ENCODE data around the gene C5orf52. TPM values are rescaled to one million over a fixed set of nuclear protein-coding genes. Genes with fewer than 3 reads are reported as not detected.

C5orf52 gene
- total RNA-seq, 1 donor from 2014 or later, result not detected

DNA sequence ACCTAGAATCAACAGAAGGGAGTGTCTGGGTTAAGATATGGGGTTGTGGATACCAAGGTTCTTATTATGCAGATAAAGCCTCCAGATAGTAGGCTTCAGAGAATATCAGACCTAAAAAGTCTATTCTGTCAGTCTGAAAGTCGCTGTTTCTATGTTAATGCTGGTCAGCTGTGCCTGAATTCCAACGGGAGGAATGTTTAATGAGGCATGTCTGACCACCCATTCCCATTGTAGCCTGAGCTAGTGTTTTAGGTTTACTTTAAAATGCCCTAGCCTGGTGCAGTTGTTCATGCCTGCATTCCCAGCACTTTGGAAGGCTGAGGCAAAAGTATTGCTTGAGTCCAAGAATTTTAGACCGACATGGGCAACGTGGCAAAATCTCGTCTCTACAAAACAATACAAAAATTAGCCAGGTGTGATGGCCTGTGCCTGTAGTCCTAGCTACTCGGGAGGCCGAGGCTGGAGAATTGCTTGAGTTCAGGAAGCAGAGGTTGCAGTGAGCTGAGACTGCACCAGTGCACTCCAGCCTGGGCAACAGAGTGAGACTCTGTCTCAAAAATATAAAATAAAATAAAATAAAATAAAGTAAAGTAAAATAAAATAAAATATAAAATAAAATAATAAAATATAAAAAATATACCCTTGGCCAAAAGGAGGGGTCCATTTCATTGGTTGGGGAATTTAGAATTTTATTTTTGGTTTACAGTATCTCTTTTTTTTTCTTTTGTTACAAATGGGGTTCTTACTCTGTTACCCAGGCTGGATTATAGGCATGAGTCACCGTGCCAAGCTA is 11.3 kb upstream of the C5orf52 start:
- no peaks in the 10 kb centered on the region for H3K36me3 ChIP-seq (ENCODE audit: insufficient read depth, low read length)
- H3K4me2 ChIP-seq (ENCODE audit: low read length), result no peak overlapping the region
- no peak for TF ChIP-seq EZH2 (IDR thresholded peaks at IDR 0.05; ENCODE audit: insufficient read depth, low read length)
- TF ChIP-seq, protein P1, sequence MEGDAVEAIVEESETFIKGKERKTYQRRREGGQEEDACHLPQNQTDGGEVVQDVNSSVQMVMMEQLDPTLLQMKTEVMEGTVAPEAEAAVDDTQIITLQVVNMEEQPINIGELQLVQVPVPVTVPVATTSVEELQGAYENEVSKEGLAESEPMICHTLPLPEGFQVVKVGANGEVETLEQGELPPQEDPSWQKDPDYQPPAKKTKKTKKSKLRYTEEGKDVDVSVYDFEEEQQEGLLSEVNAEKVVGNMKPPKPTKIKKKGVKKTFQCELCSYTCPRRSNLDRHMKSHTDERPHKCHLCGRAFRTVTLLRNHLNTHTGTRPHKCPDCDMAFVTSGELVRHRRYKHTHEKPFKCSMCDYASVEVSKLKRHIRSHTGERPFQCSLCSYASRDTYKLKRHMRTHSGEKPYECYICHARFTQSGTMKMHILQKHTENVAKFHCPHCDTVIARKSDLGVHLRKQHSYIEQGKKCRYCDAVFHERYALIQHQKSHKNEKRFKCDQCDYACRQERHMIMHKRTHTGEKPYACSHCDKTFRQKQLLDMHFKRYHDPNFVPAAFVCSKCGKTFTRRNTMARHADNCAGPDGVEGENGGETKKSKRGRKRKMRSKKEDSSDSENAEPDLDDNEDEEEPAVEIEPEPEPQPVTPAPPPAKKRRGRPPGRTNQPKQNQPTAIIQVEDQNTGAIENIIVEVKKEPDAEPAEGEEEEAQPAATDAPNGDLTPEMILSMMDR (IDR thresholded peaks at IDR 0.05; ENCODE audit: insufficient read depth, low read depth, low read length), result no peak
- no peaks in the 10 kb centered on the region for H4K20me1 ChIP-seq (ENCODE audit: insufficient read depth, low read length)
- no peak overlapping the region for H3K9ac ChIP-seq (ENCODE audit: low read length)
- H2AFZ ChIP-seq (ENCODE audit: low read depth, low read length), result no peak overlapping the region
- H3K27ac ChIP-seq (ENCODE audit: low read depth, low read length), result no peak overlapping the region
- H3K4me3 ChIP-seq (ENCODE audit: insufficient read depth, low read depth, low read length), result no peak overlapping the region
- H3K27me3 ChIP-seq (ENCODE audit: insufficient read depth, low read length), result no peaks in the 10 kb centered on the region
- Mint-ChIP-seq H3K27ac (ENCODE audit: unreplicated experiment) (no peak overlapping the region), H3K4me1 (ENCODE audit: low read depth, unreplicated experiment) (no peaks in the 10 kb centered on the region), H3K4me3 (ENCODE audit: unreplicated experiment) (no peak overlapping the region), H3K9me3 (ENCODE audit: unreplicated experiment) (peaks cover 20% of the 10 kb centered on the region), H3K36me3 (ENCODE audit: low read depth, unreplicated experiment) (peaks cover 4% of the 10 kb centered on the region), H3K27me3 (ENCODE audit: low read depth, unreplicated experiment) (peaks cover 1% of the 10 kb centered on the region)
- FAIRE-seq (no peak), DNase-seq (ENCODE audit: low read depth) (no peak)
- H3K9me3 ChIP-seq (ENCODE audit: insufficient read depth, low read depth, low read length), result no peaks in the 10 kb centered on the region
- no peaks in the 10 kb centered on the region for H3K79me2 ChIP-seq (ENCODE audit: insufficient read depth, low read length)
- H3K4me1 ChIP-seq (ENCODE audit: insufficient read depth, low read length), result no peaks in the 10 kb centered on the region

DNA sequence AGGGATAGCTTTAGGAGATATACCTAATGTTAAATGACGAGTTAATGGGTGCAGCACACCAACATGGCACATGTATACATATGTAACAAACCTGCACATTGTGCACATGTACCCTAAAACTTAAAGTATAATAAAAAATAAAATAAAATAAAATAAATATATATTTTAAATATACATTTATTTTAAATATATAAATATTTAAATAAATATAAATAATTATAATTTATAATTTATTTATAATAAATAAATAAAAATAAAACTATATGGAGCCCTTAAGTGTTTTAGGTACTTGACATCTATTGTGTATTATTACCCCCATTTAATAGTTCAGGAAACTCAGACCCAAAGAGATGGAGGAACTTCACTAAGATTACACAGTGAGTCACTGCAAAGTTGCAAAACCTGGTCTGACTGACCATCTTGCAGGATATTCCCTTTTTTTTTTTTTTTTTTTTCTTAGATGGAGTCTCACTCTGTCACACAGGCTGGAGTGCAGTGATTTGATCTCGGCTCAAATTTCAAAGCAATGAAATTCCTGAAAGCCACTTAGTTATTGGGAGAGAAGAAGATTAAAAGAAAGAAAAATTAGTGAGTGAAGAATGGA is 5.8 kb upstream of the C5orf52 start:
- Histone ChIP-seq H2AFZ (ENCODE audit: low read depth, low read length) (no peak overlapping the region), H3K27ac (ENCODE audit: low read depth, low read length) (no peak overlapping the region), H3K36me3 (ENCODE audit: insufficient read depth, low read length) (no peaks in the 10 kb centered on the region), H3K9ac (ENCODE audit: low read length) (no peak overlapping the region), H3K4me3 (ENCODE audit: insufficient read depth, low read depth, low read length) (no peak overlapping the region), H3K79me2 (ENCODE audit: insufficient read depth, low read length) (no peaks in the 10 kb centered on the region), H4K20me1 (ENCODE audit: insufficient read depth, low read length) (no peaks in the 10 kb centered on the region), H3K4me2 (ENCODE audit: low read length) (no peak overlapping the region), H3K27me3 (ENCODE audit: insufficient read depth, low read length) (no peaks in the 10 kb centered on the region), H3K4me1 (ENCODE audit: insufficient read depth, low read length) (no peaks in the 10 kb centered on the region), H3K9me3 (ENCODE audit: insufficient read depth, low read depth, low read length) (no peaks in the 10 kb centered on the region)
- peaks cover 15% of the 10 kb centered on the region for H3K27me3 Mint-ChIP-seq (ENCODE audit: low read depth, unreplicated experiment)
- H3K36me3 Mint-ChIP-seq (ENCODE audit: low read depth, unreplicated experiment), result no peaks in the 10 kb centered on the region
- peaks cover 1% of the 10 kb centered on the region for H3K4me1 Mint-ChIP-seq (ENCODE audit: low read depth, unreplicated experiment)
- FAIRE-seq, result no peak
- H3K4me3 Mint-ChIP-seq (ENCODE audit: unreplicated experiment), result no peak overlapping the region
- DNase-seq (ENCODE audit: low read depth), result peak; percentile 80
- peaks cover 4% of the 10 kb centered on the region for H3K9me3 Mint-ChIP-seq (ENCODE audit: unreplicated experiment)
- no peak for TF ChIP-seq EZH2 (IDR thresholded peaks at IDR 0.05; ENCODE audit: insufficient read depth, low read length)
- TF ChIP-seq, protein P1 (IDR thresholded peaks at IDR 0.05; ENCODE audit: insufficient read depth, low read depth, low read length), result no peak
- no peak overlapping the region for H3K27ac Mint-ChIP-seq (ENCODE audit: unreplicated experiment)

DNA sequence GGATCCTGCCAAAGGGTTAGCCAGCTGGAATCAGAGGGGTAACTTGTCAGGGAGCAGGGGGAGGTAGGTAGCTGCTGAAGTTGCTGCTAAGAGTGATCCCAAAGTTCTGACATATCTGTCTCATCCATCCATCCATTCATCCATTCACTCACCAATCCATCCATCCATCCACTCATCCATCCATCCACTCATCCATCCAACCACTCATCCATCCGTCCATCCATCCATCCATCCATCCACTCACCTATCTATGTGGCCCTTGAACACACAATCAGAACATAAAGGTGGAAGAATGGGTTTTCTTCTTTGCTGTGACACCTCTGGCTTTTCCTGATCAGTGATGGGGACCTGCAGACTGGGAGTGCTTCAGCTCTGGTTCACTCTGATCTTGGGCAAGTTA is 3.0 kb upstream of the C5orf52 start:
- peaks cover 1% of the 10 kb centered on the region for H3K4me1 Mint-ChIP-seq (ENCODE audit: low read depth, unreplicated experiment)
- no peaks in the 10 kb centered on the region for H3K79me2 ChIP-seq (ENCODE audit: insufficient read depth, low read length)
- no peaks in the 10 kb centered on the region for H3K9me3 ChIP-seq (ENCODE audit: insufficient read depth, low read depth, low read length)
- no peak for FAIRE-seq
- H3K27me3 ChIP-seq (ENCODE audit: insufficient read depth, low read length), result no peaks in the 10 kb centered on the region
- H3K27ac ChIP-seq (ENCODE audit: low read depth, low read length), result no peak overlapping the region
- H3K27me3 Mint-ChIP-seq (ENCODE audit: low read depth, unreplicated experiment), result peaks cover 30% of the 10 kb centered on the region
- TF ChIP-seq, protein P1 (IDR thresholded peaks at IDR 0.05; ENCODE audit: insufficient read depth, low read depth, low read length), result no peak
- TF ChIP-seq EZH2 (IDR thresholded peaks at IDR 0.05; ENCODE audit: insufficient read depth, low read length), result no peak
- H3K36me3 Mint-ChIP-seq (ENCODE audit: low read depth, unreplicated experiment), result no peaks in the 10 kb centered on the region
- H2AFZ ChIP-seq (ENCODE audit: low read depth, low read length), result no peak overlapping the region
- no peak for DNase-seq (ENCODE audit: low read depth)
- H3K9me3 Mint-ChIP-seq (ENCODE audit: unreplicated experiment), result peaks cover 9% of the 10 kb centered on the region
- H3K4me3 ChIP-seq (ENCODE audit: insufficient read depth, low read depth, low read length), result no peak overlapping the region
- H4K20me1 ChIP-seq (ENCODE audit: insufficient read depth, low read length), result no peaks in the 10 kb centered on the region
- peaks cover 4% of the 10 kb centered on the region for H3K4me1 ChIP-seq (ENCODE audit: insufficient read depth, low read length)
- H3K27ac Mint-ChIP-seq (ENCODE audit: unreplicated experiment), result no peak overlapping the region
- H3K36me3 ChIP-seq (ENCODE audit: insufficient read depth, low read length), result no peaks in the 10 kb centered on the region
- H3K4me3 Mint-ChIP-seq (ENCODE audit: unreplicated experiment), result no peak overlapping the region
- H3K9ac ChIP-seq (ENCODE audit: low read length), result no peak overlapping the region
- no peak overlapping the region for H3K4me2 ChIP-seq (ENCODE audit: low read length)

Measured in astrocyte (in vitro differentiated cells and primary cell).